Mesendoderm (in vitro differentiated cells): Measurements from ENCODE around the gene DPP3.

ENCODE experiments used
- DNase-seq: peaks from one replicate; pipeline ENCODE4 v3.0.0; 2013
- H2AK5ac ChIP-seq: 2 replicates; pipeline ENCODE4 v1.6.1; 2013; ENCODE audit warnings: low read length, inconsistent platforms
- H2BK120ac ChIP-seq: 2 replicates; pipeline ENCODE4 v1.6.1; 2013; ENCODE audit warnings: low read depth, mild to moderate bottlenecking, low read length, moderate library complexity, mixed read lengths
- H2BK15ac ChIP-seq: replicated peaks from 2 replicates; pipeline ENCODE4 v1.6.1; 2013; ENCODE audit warnings: low read depth, mild to moderate bottlenecking, moderate library complexity
- H2BK5ac ChIP-seq: 2 replicates; pipeline ENCODE4 v1.6.1; 2013; ENCODE audit warnings: low read length, inconsistent platforms
- H3K18ac ChIP-seq: 2 replicates; pipeline ENCODE4 v1.6.1; 2013; ENCODE audit warnings: mild to moderate bottlenecking, low read length, mixed read lengths
- H3K23ac ChIP-seq: one replicate; pipeline ENCODE4 v1.6.1; 2013; ENCODE audit warnings: low read length
- H3K27ac ChIP-seq: 2 replicates; pipeline ENCODE4 v1.5.1; 2013; ENCODE audit warnings: low read depth, mild to moderate bottlenecking, inconsistent platforms, low read length, moderate library complexity
- H3K27me3 ChIP-seq: 2 replicates; pipeline ENCODE4 v1.6.1; 2013; ENCODE audit warnings: low read length, control low read depth, mild to moderate bottlenecking, inconsistent platforms; ENCODE audit not compliant: insufficient read depth, poor library complexity
- H3K36me3 ChIP-seq: 2 replicates; pipeline ENCODE4 v1.6.1; 2013; ENCODE audit warnings: low read length, inconsistent platforms; ENCODE audit not compliant: control insufficient read depth, insufficient read depth
- H3K4ac ChIP-seq: one replicate; pipeline ENCODE4 v1.6.1; 2013; ENCODE audit warnings: low read depth, mild to moderate bottlenecking, low read length, moderate library complexity
- H3K4me1 ChIP-seq: 2 replicates; pipeline ENCODE4 v1.6.1; 2013; ENCODE audit warnings: low read depth, low read length, inconsistent platforms; ENCODE audit not compliant: control insufficient read depth
- H3K4me2 ChIP-seq: 2 replicates; pipeline ENCODE4 v1.6.1; 2013; ENCODE audit warnings: low read length
- H3K4me3 ChIP-seq: 2 replicates; pipeline ENCODE4 v1.5.1; 2013; ENCODE audit warnings: mild to moderate bottlenecking, low read length
- H3K56ac ChIP-seq: one replicate; pipeline ENCODE4 v1.6.1; 2013; ENCODE audit warnings: low read length
- H3K79me1 ChIP-seq: 2 replicates; pipeline ENCODE4 v1.6.1; 2013; ENCODE audit warnings: low read length, inconsistent platforms
- H3K79me2 ChIP-seq: 2 replicates; pipeline ENCODE4 v1.6.1; 2013; ENCODE audit warnings: mild to moderate bottlenecking, low read length; ENCODE audit not compliant: control insufficient read depth, insufficient read depth
- H3K9ac ChIP-seq: 2 replicates; pipeline ENCODE4 v1.6.1; 2013; ENCODE audit warnings: low read length, inconsistent platforms
- H4K5ac ChIP-seq: one replicate; pipeline ENCODE4 v1.6.1; 2013; ENCODE audit warnings: low read length
- H4K8ac ChIP-seq: one replicate; pipeline ENCODE4 v1.6.1; 2013; ENCODE audit warnings: low read depth, mild to moderate bottlenecking, control low read depth, low read length, moderate library complexity
- WGBS: extraction: QIAGEN DNeasy Blood & Tissue Kit; methylation state at CpG from one replicate; pipeline ENCODE4 v1.1.7; 2013; ENCODE audit warnings: low lambda C conversion rate, missing lambda C conversion rate; ENCODE audit not compliant: insufficient coverage; ENCODE audit errors: extremely low coverage; 5-methylcytosine and 5-hydroxymethylcytosine counted together

The DPP3 gene

GRCh38 chr11:66465373-66466224, 14.6 kb upstream of the DPP3 start:
- Histone ChIP-seq H3K79me2 (no peaks in the 10 kb centered on the region), H3K4ac (no peak overlapping the region), H3K4me2 (peak overlapping the region; percentile 77), H3K27ac (no peak overlapping the region), H3K36me3 (no peaks in the 10 kb centered on the region), H2BK5ac (no peak overlapping the region), H3K27me3 (no peaks in the 10 kb centered on the region), H4K8ac (no peak overlapping the region), H4K5ac (no peak overlapping the region), H2BK120ac (no peak overlapping the region), H3K79me1 (no peaks in the 10 kb centered on the region), H3K4me3 (no peak overlapping the region), H3K18ac (no peak overlapping the region), H3K56ac (peak overlapping the region; percentile 61), H2BK15ac (no peak overlapping the region), H3K4me1 (peaks cover 8% of the 10 kb centered on the region), H3K9ac (peak overlapping the region; percentile 74), H3K23ac (no peak overlapping the region), H2AK5ac (no peak overlapping the region)
- no peak for DNase-seq
- no CpG with 5 or more reads among the region's 19 CpGs for WGBS

GRCh38 chr11:66466225-66467033, 13.8 kb upstream of the DPP3 start, which contains the start of gene PELI3:
PELI3 (plus strand) TSS chr11:66466905; CDS start chr11:66468129, 1,224 bp downstream.
- Histone ChIP-seq H3K4me3 (peak within 1 kb of the TSS; percentile 69), H3K36me3 (no peaks in the 10 kb centered on the region), H3K56ac (peak within 1 kb of the TSS; percentile 85), H3K79me1 (no peaks in the 10 kb centered on the region), H3K9ac (peak within 1 kb of the TSS; percentile 74), H3K18ac (peak within 1 kb of the TSS; percentile 17), H2BK120ac (no peak within 1 kb of the TSS), H3K27ac (no peak within 1 kb of the TSS), H4K5ac (no peak within 1 kb of the TSS), H3K79me2 (no peaks in the 10 kb centered on the region), H3K27me3 (no peaks in the 10 kb centered on the region), H3K4ac (peak within 1 kb of the TSS; percentile 73), H2AK5ac (no peak within 1 kb of the TSS), H2BK15ac (no peak within 1 kb of the TSS), H3K4me2 (peak within 1 kb of the TSS; percentile 84), H2BK5ac (peak within 1 kb of the TSS; percentile 11), H3K23ac (no peak within 1 kb of the TSS), H3K4me1 (peaks cover 8% of the 10 kb centered on the region), H4K8ac (no peak within 1 kb of the TSS)
- WGBS = no CpG with 5 or more reads among the region's 63 CpGs
- peak; percentile 93 for DNase-seq

- H3K4ac ChIP-seq = peak overlapping the region; percentile 73
- no peaks in the 10 kb centered on the region for H3K36me3 ChIP-seq
- H3K79me2 ChIP-seq = no peaks in the 10 kb centered on the region
- H3K4me2 ChIP-seq = peak overlapping the region; percentile 84
- H3K79me1 ChIP-seq = no peaks in the 10 kb centered on the region
- peaks cover 8% of the 10 kb centered on the region for H3K4me1 ChIP-seq
- H3K18ac ChIP-seq = peak overlapping the region; percentile 15
- peak overlapping the region; percentile 85 for H3K56ac ChIP-seq
- H2BK15ac ChIP-seq = no peak overlapping the region
- no peak overlapping the region for H2BK120ac ChIP-seq
- no peaks in the 10 kb centered on the region for H3K27me3 ChIP-seq
- no peak overlapping the region for H4K5ac ChIP-seq
- WGBS = no CpG with 5 or more reads among the region's 72 CpGs
- peak overlapping the region; percentile 69 for H3K9ac ChIP-seq
- peak; percentile 50 for DNase-seq
- no peak overlapping the region for H2AK5ac ChIP-seq
- H3K4me3 ChIP-seq = peak overlapping the region; percentile 62
- H4K8ac ChIP-seq = no peak overlapping the region
- H3K27ac ChIP-seq = no peak overlapping the region
- H3K23ac ChIP-seq = no peak overlapping the region
- no peak overlapping the region for H2BK5ac ChIP-seq
These were observed 13.1 kb upstream of the DPP3 start for GRCh38 chr11:66467034-66467659.

- H2AK5ac ChIP-seq = no peak overlapping the region
- H3K4me3 ChIP-seq = no peak overlapping the region
- no peaks in the 10 kb centered on the region for H3K36me3 ChIP-seq
- no peak overlapping the region for H4K8ac ChIP-seq
- H3K23ac ChIP-seq = no peak overlapping the region
- no peak overlapping the region for H3K18ac ChIP-seq
- no CpG with 5 or more reads among the region's 6 CpGs for WGBS
- H3K79me1 ChIP-seq = no peaks in the 10 kb centered on the region
- no peaks in the 10 kb centered on the region for H3K79me2 ChIP-seq
- peak overlapping the region; percentile 85 for H3K56ac ChIP-seq
- peak overlapping the region; percentile 84 for H3K4me2 ChIP-seq
- no peak overlapping the region for H2BK120ac ChIP-seq
- peaks cover 8% of the 10 kb centered on the region for H3K4me1 ChIP-seq
- no peak overlapping the region for H2BK15ac ChIP-seq
- H3K27me3 ChIP-seq = no peaks in the 10 kb centered on the region
- no peak overlapping the region for H3K4ac ChIP-seq
- no peak overlapping the region for H4K5ac ChIP-seq
- peak; percentile 52 for DNase-seq
- peak overlapping the region; percentile 69 for H3K9ac ChIP-seq
- no peak overlapping the region for H3K27ac ChIP-seq
- no peak overlapping the region for H2BK5ac ChIP-seq
These were observed 12.5 kb upstream of the DPP3 start for GRCh38 chr11:66467756-66468155.

GRCh38 chr11:66468691-66469090, 11.5 kb upstream of the DPP3 start:
- H3K27me3 ChIP-seq = no peaks in the 10 kb centered on the region
- H3K4ac ChIP-seq = no peak overlapping the region
- no peak overlapping the region for H2BK5ac ChIP-seq
- no peaks in the 10 kb centered on the region for H3K36me3 ChIP-seq
- no peak overlapping the region for H3K4me3 ChIP-seq
- no peak overlapping the region for H2AK5ac ChIP-seq
- WGBS = no CpG with 5 or more reads among the region's 6 CpGs
- no peaks in the 10 kb centered on the region for H3K79me2 ChIP-seq
- no peak overlapping the region for H3K18ac ChIP-seq
- no peaks in the 10 kb centered on the region for H3K79me1 ChIP-seq
- no peak overlapping the region for H3K9ac ChIP-seq
- no peak for DNase-seq
- H4K5ac ChIP-seq = no peak overlapping the region
- no peak overlapping the region for H2BK120ac ChIP-seq
- no peak overlapping the region for H2BK15ac ChIP-seq
- no peak overlapping the region for H3K27ac ChIP-seq
- H3K56ac ChIP-seq = no peak overlapping the region
- no peak overlapping the region for H3K4me2 ChIP-seq
- H4K8ac ChIP-seq = no peak overlapping the region
- H3K23ac ChIP-seq = no peak overlapping the region
- peaks cover 8% of the 10 kb centered on the region for H3K4me1 ChIP-seq
